NK-92 (cell line): ENCODE data around the gene HOXD4.

ENCODE experiments used
- DNase-seq: peaks from one replicate; lab custom pipeline; 2025; ENCODE audit not compliant: unreplicated experiment; lab: John Stamatoyannopoulos, UW

The HOXD4 gene

DNA sequence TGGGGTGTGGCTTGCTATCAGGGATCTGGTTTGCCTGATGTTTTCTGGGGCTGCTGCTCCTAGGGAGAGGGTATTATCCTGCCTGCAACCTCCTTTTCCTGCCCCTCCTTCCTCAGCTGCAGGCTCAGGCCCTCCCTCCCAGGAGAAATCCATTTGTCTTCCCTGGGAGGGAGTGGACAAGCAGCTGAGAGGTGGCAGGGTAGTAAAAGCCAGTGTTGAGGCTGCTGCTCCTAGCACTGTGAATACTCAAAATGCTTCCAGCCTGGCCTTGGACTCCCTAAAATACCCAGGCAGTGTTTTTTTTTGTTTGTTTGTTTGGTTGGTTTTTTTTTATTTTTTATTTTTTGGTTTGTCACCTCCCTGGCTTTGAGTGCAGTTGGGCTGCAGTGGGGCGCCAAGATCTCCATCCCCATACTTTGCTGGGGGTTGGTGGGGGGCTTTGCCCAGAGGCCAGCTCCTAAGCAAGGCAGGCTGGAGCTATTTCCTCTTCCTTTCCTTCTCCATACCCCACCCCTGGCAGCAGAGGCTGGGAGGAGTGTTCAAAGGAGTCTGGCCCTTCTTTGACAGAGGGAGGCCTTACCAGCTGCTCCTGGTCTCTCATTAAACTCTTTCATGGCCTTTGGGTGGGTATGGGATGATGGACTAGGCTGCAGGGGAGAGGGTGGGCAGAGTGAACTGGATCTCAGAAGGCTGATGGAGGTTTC is 19.4 kb downstream of the HOXD4 start:
- no peak for DNase-seq

DNA sequence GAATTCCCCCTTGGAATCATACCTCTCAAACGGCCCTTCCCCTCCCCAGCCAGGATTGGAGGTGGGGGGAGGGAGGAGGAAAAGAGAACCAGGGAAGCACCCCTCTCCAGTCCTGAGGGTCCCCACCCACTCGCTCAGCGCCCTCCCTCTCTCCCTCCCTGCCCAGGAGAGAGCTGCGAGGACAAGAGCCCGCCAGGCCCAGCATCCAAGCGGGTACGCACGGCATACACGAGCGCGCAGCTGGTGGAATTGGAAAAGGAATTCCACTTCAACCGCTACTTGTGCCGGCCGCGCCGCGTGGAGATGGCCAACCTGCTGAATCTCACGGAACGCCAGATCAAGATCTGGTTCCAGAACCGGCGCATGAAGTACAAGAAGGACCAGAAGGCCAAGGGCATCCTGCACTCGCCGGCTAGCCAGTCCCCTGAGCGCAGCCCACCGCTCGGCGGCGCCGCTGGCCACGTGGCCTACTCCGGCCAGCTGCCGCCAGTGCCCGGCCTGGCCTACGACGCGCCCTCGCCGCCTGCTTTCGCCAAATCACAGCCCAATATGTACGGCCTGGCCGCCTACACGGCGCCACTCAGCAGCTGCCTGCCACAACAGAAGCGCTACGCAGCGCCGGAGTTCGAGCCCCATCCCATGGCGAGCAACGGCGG is 20.1 kb downstream of the HOXD4 start:
- DNase-seq = no peak

DNA sequence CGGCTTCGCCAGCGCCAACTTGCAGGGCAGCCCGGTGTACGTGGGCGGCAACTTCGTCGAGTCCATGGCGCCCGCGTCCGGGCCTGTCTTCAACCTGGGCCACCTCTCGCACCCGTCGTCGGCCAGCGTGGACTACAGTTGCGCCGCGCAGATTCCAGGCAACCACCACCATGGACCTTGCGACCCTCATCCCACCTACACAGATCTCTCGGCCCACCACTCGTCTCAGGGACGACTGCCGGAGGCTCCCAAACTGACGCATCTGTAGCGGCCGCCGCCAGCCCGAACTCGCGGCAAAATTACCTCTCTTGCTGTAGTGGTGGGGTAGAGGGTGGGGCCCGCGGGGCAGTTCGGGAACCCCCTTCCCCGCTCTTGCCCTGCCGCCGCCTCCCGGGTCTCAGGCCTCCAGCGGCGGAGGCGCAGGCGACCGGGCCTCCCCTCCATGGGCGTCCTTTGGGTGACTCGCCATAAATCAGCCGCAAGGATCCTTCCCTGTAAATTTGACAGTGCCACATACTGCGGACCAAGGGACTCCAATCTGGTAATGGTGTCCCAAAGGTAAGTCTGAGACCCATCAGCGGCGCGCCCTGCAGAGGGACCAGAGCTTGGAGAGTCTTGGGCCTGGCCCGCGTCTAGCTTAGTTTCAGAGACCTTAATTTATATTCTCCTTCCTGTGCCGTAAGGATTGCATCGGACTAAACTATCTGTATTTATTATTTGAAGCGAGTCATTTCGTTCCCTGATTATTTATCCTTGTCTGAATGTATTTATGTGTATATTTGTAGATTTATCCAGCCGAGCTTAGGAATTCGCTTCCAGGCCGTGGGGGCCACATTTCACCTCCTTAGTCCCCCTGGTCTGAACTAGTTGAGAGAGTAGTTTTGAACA is 20.9 kb downstream of the HOXD4 start:
- no peak for DNase-seq

DNA sequence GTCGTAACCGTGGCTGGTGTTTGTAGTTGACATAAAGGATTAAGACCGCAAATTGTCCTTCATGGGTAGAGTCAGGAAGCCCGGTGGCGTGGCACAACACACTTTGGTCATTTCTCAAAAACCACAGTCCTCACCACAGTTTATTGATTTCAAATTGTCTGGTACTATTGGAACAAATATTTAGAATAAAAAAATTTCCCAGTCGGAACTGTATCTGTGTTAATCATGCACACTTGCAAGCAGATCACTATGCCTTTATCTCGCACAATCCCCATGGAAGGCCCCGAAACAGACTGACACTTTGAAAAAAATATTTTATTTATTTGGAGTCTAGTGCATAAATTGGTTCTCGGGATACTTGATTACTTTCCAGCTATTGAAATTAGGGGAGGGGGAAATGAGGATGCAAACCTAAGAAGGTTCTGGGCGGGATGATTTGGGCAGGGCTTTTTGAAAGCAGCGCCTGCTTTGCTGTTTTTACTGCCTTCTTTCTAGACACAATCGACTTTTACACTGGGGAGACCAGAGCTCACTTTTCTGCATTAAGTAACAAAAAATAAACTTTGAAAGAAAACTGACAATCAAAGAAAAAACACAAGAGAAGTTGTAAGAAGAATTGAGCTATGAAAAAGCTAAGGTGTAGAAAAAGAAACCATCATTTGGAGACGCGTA is 21.7 kb downstream of the HOXD4 start:
- DNase-seq = no peak

DNA sequence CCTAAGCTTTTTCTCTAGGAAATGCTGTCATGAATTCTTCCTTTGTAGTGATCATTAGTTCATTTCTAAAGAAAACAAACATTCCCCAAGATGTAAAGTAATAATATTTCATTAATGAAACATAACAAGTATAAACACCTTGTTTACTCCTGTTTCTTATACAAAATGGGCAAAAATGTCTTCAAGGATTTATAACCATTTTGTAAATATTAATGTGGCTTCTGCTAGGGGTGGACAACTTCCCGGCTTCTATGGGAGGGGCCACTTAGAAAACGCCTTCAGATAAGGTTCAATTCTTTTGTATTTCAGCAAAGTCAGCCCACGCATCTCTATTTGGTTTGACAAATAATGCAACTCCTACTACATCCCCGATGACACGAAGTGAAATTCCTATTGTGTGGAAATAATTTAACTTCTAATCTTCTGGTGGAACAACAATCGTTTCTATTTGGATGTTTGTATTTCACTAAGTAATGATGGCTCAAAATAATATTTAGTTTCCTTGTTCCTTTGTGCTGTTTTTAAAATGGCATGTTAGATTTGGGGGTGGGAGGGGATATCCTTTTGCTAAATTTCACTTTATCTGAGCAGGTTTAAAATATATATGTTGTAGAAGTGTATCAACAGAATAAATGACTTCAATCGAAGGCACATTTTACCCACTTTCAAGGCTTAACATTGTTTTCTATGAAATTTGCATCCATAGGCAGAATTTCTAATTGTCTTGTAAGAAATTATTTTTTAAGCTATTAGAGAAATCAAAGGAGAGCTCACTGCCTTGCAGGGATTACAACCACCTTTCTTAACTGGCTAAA is 22.4 kb downstream of the HOXD4 start:
- DNase-seq = no peak

DNA sequence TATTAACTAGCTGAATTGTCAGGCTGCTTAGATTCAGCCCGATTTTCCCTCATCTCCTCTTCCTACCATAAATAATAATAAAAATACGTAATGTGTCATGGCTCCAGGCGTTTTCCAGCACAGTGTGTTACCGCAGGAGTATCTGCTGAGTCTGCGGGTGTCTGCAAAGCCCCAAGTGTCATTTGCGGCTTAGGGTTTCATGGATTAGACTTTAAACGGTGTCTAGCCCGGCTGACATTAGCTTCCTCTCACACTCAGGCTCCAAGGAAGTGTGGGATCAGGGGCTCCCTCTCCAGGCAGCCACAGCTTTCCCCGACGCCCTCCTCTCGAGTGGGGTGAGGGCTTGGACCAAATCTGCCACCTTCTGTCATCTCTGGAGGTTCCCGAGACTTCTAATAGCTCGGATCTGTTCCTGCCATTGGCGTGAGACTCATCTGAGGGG is 23.1 kb downstream of the HOXD4 start:
- DNase-seq = no peak

DNA sequence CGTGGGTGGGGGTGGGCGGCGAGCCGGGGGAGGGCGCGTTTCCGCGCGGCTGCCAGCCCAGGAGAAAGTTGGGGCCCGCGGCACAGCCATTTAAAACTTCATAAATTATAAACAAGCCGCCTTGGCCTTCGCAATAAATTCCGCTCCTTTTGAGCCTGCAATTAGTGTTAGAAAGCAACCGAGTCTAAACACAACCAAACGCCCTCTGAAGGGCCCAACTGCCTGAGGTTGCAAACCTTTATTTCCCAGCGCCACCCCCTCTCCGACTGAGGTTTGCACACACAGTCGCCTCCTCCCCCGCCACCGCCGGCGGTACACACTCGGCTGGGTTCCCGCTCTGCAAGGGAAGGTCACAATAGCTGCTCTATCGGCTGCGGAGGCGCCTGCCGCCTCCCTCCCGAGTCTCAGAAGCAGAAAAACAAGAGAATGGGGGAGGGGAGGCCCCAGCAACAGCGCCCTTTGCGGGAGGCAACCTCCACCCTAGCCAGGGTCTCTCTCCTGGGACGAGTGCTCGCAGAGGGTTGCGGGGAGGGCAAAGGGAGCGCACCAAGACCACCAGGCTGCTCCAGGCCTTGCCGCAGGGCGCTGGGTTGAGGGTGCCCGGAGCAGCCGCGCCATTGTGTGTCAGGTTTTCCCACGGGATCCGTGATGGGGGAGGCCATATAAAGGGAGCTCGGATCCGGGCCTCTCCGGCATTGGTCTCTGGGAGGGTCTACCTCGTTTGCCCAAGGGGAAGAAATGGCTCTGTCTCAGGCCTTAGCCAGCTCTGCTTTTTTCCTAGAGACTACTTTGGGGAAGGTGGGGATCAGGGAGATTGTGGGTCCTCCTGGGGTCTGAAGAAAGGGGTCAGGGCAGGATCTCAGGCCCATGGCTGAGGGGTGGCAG is 23.7 kb downstream of the HOXD4 start:
- DNase-seq = no peak

DNA sequence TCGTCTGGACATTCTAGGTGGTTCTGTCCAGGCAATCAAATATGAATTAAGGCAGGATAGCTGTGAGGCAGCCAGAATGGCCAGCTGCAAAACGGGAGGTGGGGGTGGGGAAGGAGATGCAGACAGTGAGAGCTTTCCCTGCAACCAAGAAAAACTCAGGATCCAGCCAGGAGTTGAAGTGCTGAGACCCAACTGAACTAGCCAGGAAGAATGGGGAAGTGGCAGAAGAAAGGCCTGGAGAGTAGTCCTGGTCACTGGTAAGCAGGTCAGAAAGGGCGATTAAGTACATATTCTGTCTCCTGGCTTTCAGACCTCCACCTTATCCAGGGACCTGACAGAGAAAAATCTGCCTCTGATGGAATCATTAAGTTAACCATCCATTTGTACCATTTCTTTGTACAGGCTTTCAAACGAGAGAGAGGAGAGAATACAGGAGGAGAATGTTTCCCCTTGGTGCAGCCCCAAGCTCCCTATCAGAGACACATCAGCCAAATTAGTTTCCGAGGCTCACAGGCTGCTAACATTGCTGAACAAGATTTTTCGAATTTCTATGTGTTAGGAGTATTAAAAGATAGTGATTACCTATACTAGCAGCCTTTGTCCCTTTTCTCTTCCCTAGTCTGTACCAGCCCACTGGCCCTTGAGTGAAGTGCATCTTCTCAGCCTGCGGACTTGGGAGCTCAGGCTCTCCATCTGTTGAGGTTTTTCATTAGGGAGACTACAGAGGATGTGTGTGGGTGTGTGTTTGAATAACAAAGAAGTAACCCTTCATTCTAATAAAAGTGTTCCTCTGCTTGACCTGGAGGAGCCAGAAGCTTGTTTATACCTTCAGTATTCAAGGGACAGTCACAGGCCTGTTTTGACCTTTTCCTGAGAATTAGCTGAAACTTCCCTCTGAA is 24.6 kb downstream of the HOXD4 start:
- DNase-seq = no peak

DNA sequence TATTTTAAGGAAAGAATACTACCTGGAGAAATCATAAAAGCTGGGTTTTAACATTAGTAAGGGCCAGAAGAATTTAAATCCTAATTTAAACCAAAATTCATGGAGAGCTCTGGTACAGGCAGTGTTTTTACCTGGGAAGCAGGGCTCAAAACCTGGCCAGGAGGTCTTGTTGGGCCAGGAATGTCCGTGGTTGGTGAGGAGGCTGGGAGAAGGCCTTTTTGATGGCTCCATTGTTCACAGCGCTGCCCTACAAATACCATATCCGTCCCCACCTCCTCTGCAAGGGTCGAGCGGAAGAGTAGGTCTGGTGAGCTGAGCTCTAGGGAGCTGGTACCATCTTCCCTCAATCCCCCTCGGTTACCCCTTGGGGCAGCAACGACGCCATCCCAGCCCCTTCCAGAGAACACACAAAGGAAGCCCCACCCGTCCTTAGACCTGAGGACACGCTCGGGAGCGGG is 26.3 kb downstream of the HOXD4 start:
- DNase-seq = no peak

DNA sequence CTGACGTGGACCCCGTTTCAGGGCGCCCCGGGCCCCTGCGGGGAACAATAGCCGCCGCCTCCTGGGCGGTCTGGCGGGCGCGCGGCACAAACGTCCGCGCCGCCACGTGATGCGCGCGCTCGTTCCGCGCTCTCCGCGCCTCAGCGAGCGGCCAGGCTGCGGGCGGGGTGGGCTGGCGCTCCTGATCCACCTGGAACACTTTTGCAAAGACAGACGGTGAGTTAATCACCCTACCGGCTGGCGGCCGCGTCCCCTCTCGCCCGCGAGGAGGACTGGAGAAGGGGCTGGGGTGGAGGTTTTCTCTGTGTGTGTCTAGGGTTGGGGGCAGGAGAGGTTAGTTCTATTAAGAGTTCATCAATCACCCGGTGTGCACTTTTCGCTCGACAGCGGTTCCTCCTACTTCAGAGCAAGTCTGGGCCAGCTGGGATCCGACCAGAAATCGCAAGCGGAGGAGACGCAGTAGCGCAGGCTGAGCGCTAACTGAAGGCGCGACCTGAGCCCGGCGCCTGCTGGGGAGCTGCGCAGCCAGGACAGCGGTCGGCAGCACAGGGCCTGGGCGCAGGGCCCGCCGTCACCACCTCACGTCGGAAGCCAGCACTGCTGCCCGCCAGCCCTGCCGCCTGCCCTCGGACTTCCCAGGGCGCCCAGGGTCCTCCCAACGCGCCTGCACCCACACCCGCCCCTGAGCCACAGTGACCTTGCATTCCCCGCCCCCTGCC is 26.8 kb downstream of the HOXD4 start:
- no peak for DNase-seq

DNA sequence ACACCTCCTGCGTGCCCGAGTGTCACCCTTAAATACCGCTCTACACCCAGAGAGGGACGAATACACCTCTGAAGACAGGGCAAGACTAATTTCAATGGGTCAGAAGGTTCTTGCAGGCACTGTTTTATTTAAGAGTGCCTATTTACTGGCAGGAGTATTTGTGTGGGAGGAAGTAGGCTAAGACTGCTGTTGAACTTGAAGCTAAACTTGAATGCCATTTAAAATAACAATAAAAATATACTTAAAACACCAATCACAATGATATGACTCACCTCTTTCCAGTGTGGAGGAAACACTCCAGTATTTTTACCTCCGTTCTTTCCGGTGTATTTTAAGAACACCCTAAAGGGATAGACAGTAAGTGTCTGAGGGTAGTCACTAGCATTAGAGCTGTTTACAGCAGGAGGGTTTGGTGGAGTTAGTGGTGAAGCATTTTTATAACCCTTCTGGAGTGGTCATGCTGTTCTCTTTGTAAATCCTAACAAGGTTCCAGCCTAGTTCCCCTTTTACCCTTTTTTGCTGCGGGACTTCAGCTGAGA is 27.5 kb downstream of the HOXD4 start:
- DNase-seq = no peak

DNA sequence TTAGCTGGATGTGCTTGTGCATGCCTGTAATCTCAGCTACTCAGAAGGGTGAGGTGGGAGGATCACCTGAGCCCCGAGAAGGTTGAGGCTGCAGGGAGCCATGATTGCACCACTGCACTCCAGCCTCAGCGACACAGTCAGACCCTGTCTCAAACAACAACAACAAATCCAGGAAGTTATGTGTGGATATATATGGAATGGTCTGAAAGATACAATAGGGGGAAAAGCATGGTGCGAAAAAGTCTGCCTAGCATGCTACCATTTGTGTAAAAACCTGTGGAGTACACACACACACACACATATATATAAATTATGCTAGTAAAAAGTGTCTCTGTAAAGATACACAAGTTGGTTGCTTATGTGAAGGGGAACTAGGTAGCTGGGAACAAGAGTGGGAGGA is 30.2 kb downstream of the HOXD4 start:
- DNase-seq = no peak

DNA sequence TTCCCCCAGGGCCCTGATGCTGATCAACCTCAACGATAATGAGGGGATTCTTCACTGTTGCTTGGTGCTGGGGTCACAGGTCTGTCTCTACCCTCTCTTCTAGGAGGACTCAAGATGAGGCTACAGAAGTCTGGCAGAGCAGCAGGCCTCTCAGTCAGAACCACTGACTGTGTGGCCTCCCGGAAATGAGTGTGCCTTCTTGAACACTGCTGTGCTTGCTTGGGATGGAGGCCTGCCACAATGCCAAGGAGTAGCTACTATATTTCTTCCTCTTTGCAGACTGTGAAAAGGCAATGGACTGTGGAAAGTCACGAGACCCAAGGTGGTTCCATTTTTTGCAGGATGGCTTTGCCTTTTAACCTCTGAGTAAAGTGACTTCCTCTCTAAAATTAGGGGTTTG is 31.3 kb downstream of the HOXD4 start:
- DNase-seq = no peak

DNA sequence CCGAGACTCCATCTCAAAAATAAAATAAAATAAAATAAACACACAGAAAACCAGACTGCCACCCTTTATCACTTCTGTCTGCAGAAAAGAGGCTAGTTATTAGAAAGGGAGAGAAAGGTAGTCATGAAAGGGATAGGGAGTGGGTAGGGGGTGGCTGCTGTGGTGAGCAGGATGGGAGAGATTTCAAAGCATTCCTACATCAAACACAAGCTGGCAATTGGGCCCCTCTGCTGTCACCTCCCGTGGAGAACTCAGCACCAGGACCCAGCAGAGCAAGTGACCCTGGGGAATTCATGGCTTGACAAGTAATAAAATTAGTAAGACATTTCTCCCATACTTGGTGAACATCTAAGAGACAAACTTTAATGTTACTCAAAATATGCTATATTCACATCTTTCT is 33.4 kb downstream of the HOXD4 start:
- no peak for DNase-seq

DNA sequence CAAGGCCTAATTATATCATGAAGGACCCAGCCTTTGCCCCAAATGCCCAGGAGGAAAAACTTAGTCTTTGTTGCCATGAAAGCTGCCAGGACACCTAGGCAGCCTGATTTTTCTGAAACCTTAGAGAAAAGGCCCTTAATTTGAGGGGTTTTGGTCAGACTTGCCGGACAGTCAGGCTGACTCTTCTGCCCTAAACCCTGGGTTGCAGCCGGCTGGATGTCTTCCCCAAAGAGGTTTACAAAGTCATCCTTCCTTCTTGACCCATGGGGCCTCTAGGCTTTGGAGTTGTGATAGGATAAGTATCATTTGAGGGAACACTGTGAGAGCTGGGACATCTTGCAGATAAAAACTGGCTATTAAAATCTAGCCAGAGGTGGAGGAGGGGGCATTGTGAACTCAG is 34.7 kb downstream of the HOXD4 start:
- DNase-seq = no peak

DNA sequence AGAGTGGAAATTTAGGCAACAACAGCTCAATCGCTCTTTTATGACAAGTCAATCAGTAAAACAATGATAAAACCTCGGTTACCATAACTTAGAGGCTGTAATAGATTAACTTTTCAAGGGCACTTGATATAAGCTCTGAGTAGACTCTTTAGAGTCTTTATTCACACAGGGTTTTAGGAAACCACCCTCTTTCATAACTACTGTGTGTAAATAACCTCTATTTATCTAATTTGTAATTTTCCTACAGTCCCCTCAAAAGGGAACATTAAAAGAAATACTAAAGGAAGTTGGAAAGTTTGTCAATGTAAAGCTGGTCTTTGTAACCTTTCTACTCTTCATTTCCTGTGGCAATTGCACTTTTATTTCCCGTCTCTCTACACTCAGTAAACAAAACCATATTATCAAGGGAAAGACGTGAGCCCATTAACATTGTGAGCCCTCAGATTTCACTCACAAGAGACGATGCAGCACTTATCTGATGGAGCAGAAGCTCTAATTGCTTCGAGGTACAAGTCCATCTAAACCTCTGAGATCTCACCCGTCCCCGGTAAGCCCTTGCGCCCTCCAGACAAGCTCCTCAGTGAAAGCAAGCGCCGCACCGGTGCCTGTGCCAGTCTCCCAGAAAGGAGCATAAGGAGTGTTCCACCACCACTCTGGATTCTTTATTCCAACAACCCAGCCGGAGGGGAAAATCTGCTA is 36.0 kb downstream of the HOXD4 start:
- no peak for DNase-seq
